PC-9 (cell line): ENCODE measurements around the gene CACNA1D.
"Not testable (repeated sequence)": the region's sequence is repeated elsewhere in the genome, so short reads cannot be mapped to it uniquely, and the experiment has no call there.

Experiments
- CTCF ChIP-seq: fragments of 200-600 bp; sonication (generic); conservative IDR thresholded peaks from 2 replicates; pipeline ENCODE4 v1.6.1; 2017; ENCODE audit warnings: mixed run types, antibody characterized with exemption, mild to moderate bottlenecking, moderate library complexity
- EZH2 ChIP-seq: fragments of 200-600 bp; sonication (generic); IDR thresholded peaks from 2 replicates; pipeline ENCODE4 v1.8.0; 2017; ENCODE audit warnings: antibody characterized with exemption, low read depth

DNA sequence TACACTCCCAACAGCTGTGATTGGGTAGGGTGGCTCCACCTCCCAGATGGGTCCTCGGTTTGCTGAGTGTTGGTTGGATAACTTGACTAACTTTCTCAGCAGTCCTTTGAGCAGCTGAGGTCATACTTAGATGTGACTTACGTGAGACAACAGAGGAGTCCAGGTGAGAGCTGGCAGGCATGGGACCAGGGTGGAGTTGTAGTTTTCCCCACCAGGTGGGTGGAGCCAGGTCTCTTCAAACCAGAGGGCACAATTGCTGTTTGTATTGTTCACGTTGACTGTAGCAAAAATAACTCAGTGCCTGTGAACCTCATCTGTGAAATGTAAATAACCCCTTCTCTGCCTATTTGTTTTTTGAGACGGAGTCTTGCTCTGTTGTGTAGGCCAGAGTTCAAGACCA, 144.4 kb downstream of the CACNA1D start:
- TF ChIP-seq CTCF, EZH2: not testable (repeated sequence)
